Effector CD8-positive, alpha-beta T cell (primary cell): Measurements from ENCODE around the gene TNFRSF14.

ENCODE experiments used
- DNase-seq: peaks from one replicate; lab custom pipeline; 2025; lab: John Stamatoyannopoulos, UW

Gene TNFRSF14

GRCh38 chr1:2553871-2554620 lies 2.1 kb upstream of the TNFRSF14 start:
- no peak for DNase-seq

- peak; percentile 63 for DNase-seq
Observed at GRCh38 chr1:2554621-2555387, 1.4 kb upstream of the TNFRSF14 start.

GRCh38 chr1:2555634-2556276 lies 416 bp upstream of the TNFRSF14 start:
- peak; percentile 54 for DNase-seq

- DNase-seq = no peak
Observed at GRCh38 chr1:2556678-2557481, 709 bp downstream of the TNFRSF14 start.

GRCh38 chr1:2557482-2558400 lies 1.6 kb downstream of the TNFRSF14 start:
- DNase-seq = no peak

GRCh38 chr1:2558420-2558819 lies 2.2 kb downstream of the TNFRSF14 start:
- no peak for DNase-seq

- DNase-seq = no peak
Observed at GRCh38 chr1:2558861-2559260, 2.7 kb downstream of the TNFRSF14 start.

GRCh38 chr1:2559509-2560298 lies 3.5 kb downstream of the TNFRSF14 start:
- no peak for DNase-seq

GRCh38 chr1:2560299-2561073 lies 4.3 kb downstream of the TNFRSF14 start:
- no peak for DNase-seq

- DNase-seq = no peak
Observed at GRCh38 chr1:2561446-2561845, 5.3 kb downstream of the TNFRSF14 start.

GRCh38 chr1:2561898-2562895 lies 6.0 kb downstream of the TNFRSF14 start:
- no peak for DNase-seq

- no peak for DNase-seq
Observed at GRCh38 chr1:2563205-2563604, 7.0 kb downstream of the TNFRSF14 start.

GRCh38 chr1:2564006-2564814 lies 8.0 kb downstream of the TNFRSF14 start:
- DNase-seq = no peak

- no peak for DNase-seq
Observed at GRCh38 chr1:2564815-2565374, 8.7 kb downstream of the TNFRSF14 start.

- no peak for DNase-seq
Observed at GRCh38 chr1:2566101-2567045, 10.2 kb downstream of the TNFRSF14 start.
